K562 (cell line): Measurements from ENCODE around the gene FCHO2. TPM values are rescaled to one million over a fixed set of nuclear protein-coding genes. Genes with fewer than 3 reads are reported as not detected.

Source experiments
- ATAC-seq: fragments of 200-7000 bp; cut with Tn5 transposase; 3 replicates; pipeline ENCODE4 v1.9.1; 2020; ENCODE audit warnings: moderate library complexity
- BruUV-seq: library from RNA; stranded (reverse); fragments of 400-500 nt; replicated peaks from 2 replicates; lab custom pipeline; 2021; lab: Mats Ljungman, UMichigan
- CTCF ChIA-PET: fragments of 300-600 bp; formaldehyde crosslinking; extraction: SDS; loops from one replicate; lab custom pipeline; 2021; ENCODE audit warnings: low intra/inter-chr PET ratio; lab: Yijun Ruan, JAX
- POLR2A ChIA-PET: fragments of 300-600, 350-650 bp; sonication (Branson Sonifier 250); formaldehyde crosslinking; extraction: SDS; loops from one replicate; lab custom pipeline; 2021; ENCODE audit warnings: antibody characterized with exemption, inconsistent platforms; lab: Yijun Ruan, JAX
- DNase-seq, 4 experiments: peaks; one replicate each; pipeline versions ENCODE4 v3.0.0 to v3.0.0-alpha.2; 2011 to 2018; ENCODE audit warnings: low spot score in 3 of 4, mixed read lengths in 3 of 4; ENCODE audit errors: extremely low read depth in 1 of 4
- FAIRE-seq: peaks from 2 replicates; lab custom pipeline; 2011; peaks lifted over from hg19 to GRCh38; lab: Jason Lieb, UNC
- H2AFZ ChIP-seq: 2 replicates; pipeline ENCODE4 v1.6.0; 2011; ENCODE audit warnings: low read depth, low read length, control low read depth, inconsistent platforms
- H3K27ac ChIP-seq: fragments of 200-600 bp; 3 replicates; pipeline ENCODE4 v1.8.0; 2011; ENCODE audit warnings: low read depth, mild to moderate bottlenecking, control low read depth, inconsistent platforms, low read length, moderate library complexity, mixed read lengths; ENCODE audit errors: extremely low read depth
- H3K27me3 ChIP-seq, 2 experiments: fragments of 300-600 bp in 1 of 2; 2 replicates in 1 of 2; 3 replicates in 1 of 2; pipeline versions ENCODE4 v1.6.0 to v1.8.0; 2011; ENCODE audit warnings: inconsistent platforms in 2 of 2, low read length in 2 of 2, mild to moderate bottlenecking in 1 of 2, mixed read lengths in 1 of 2, moderate library complexity in 1 of 2; ENCODE audit not compliant: control insufficient read depth in 2 of 2, insufficient read depth in 2 of 2
- H3K36me3 ChIP-seq: fragments of 300-600 bp; 3 replicates; pipeline ENCODE4 v1.8.0; 2011; ENCODE audit warnings: mild to moderate bottlenecking, low read length, inconsistent platforms; ENCODE audit not compliant: control insufficient read depth, insufficient read depth
- H3K4me1 ChIP-seq, 2 experiments: fragments of 200-600 bp in 1 of 2; replicated peaks in 1 of 2; 2 replicates in 1 of 2; 3 replicates in 1 of 2; pipeline versions ENCODE4 v1.5.1 to v1.8.0; 2011; ENCODE audit warnings: inconsistent platforms in 2 of 2, low read length in 2 of 2, mild to moderate bottlenecking in 1 of 2, mixed read lengths in 1 of 2, moderate library complexity in 1 of 2; ENCODE audit not compliant: control insufficient read depth in 2 of 2, insufficient read depth in 2 of 2
- H3K4me2 ChIP-seq: 2 replicates; pipeline ENCODE4 v1.6.1; 2011; ENCODE audit warnings: low read length, control low read depth, inconsistent platforms, mixed read lengths; ENCODE audit not compliant: insufficient read depth
- H3K4me3 ChIP-seq: fragments of 200-600 bp; sonication (generic), shearing (Covaris generic); 2 replicates; pipeline ENCODE4 v1.5.1; 2016; ENCODE audit warnings: control low read depth, inconsistent platforms
- H3K79me2 ChIP-seq: fragments of 200-600 bp; 3 replicates; pipeline ENCODE4 v1.8.0; 2011; ENCODE audit warnings: low read length, inconsistent platforms; ENCODE audit not compliant: control insufficient read depth, insufficient read depth
- H3K9ac ChIP-seq, 2 experiments: 2 replicates each; pipeline versions ENCODE4 v1.6.0 to v1.6.1; 2011; ENCODE audit warnings: low read depth in 2 of 2, low read length in 2 of 2, control low read depth in 1 of 2, inconsistent platforms in 1 of 2, mild to moderate bottlenecking in 1 of 2, mixed read lengths in 1 of 2; ENCODE audit not compliant: insufficient read depth in 1 of 2
- H3K9me1 ChIP-seq: one replicate; pipeline ENCODE4 v1.6.0; 2011; ENCODE audit warnings: inconsistent platforms, mild to moderate bottlenecking, low read length, moderate library complexity; ENCODE audit not compliant: control insufficient read depth, insufficient read depth
- H3K9me3 ChIP-seq: replicated peaks from 2 replicates; pipeline ENCODE4 v1.5.1; 2011; ENCODE audit warnings: low read depth, low read length, inconsistent platforms; ENCODE audit not compliant: control insufficient read depth, insufficient read depth
- H4K20me1 ChIP-seq: replicated peaks from 2 replicates; pipeline ENCODE4 v1.6.1; 2011; ENCODE audit warnings: low read length, inconsistent platforms, mixed read lengths; ENCODE audit not compliant: control insufficient read depth, insufficient read depth
- BACH1 ChIP-seq: fragments of 200-800 bp; sonication (Bioruptor generic); IDR thresholded peaks from 2 replicates; pipeline ENCODE4 v1.6.1; 2016; ENCODE audit warnings: missing genetic modification characterization, missing compliant biosample characterization
- CHD2 ChIP-seq: IDR thresholded peaks from 2 replicates; pipeline ENCODE4 v1.6.1; 2011; ENCODE audit warnings: low read depth, low read length
- FOXM1 ChIP-seq, 2 experiments: fragments of 450-650 bp in 1 of 2; sonication (generic) in 1 of 2; formaldehyde crosslinking in 1 of 2; IDR thresholded peaks; 2 replicates each; pipeline versions ENCODE4 v1.6.1 to v1.9.0; 2017 to 2022; ENCODE audit warnings: low read depth in 2 of 2, mild to moderate bottlenecking in 2 of 2, missing genetic modification reagents in 1 of 2, moderate library complexity in 1 of 2
- HNRNPUL1 ChIP-seq: fragments of 200-400 bp; formaldehyde crosslinking; IDR thresholded peaks from 2 replicates; pipeline ENCODE4 v1.6.1; 2017; ENCODE audit warnings: low read length
- KDM2B ChIP-seq: fragments of 250-450 bp; sonication (Bioruptor Pico); IDR thresholded peaks from 2 replicates; pipeline ENCODE4 v1.8.0; 2021; ENCODE audit warnings: mild to moderate bottlenecking, moderate library complexity
- MAFF ChIP-seq: IDR thresholded peaks from 2 replicates; pipeline ENCODE4 v1.6.1; 2012; ENCODE audit warnings: low read length, improper control_type of control experiment
- POLR3A ChIP-seq: IDR thresholded peaks from 2 replicates; pipeline ENCODE4 v1.6.1; 2011; ENCODE audit warnings: borderline replicate concordance, mild to moderate bottlenecking, moderate library complexity; ENCODE audit not compliant: insufficient read length, insufficient read depth; ENCODE audit errors: extremely low read depth
- U2AF1 ChIP-seq: fragments of 200-400 bp; formaldehyde crosslinking; optimal IDR thresholded peaks from 2 replicates; pipeline ENCODE3; 2017; ENCODE audit warnings: mild to moderate bottlenecking, low read depth, low read length, moderate library complexity
- XRCC3 ChIP-seq: fragments of 450-650 bp; IDR thresholded peaks from 2 replicates; pipeline ENCODE4 v1.6.1; 2017; ENCODE audit warnings: mild to moderate bottlenecking, moderate library complexity
- ZBED1 ChIP-seq: IDR thresholded peaks from 2 replicates; pipeline ENCODE4 v1.6.1; 2014
- ZC3H4 ChIP-seq: sonication (generic); formaldehyde crosslinking; IDR thresholded peaks from 2 replicates; pipeline ENCODE4 v1.9.0; 2021; ENCODE audit warnings: missing genetic modification reagents, borderline replicate concordance
- ZNF668 ChIP-seq: fragments of 250-450 bp; sonication (Bioruptor Pico); IDR thresholded peaks from 2 replicates; pipeline ENCODE4 v1.8.0; 2022; ENCODE audit warnings: mild to moderate bottlenecking, inconsistent platforms
- WGBS: fragments of 100-300 bp; shearing (Covaris generic); methylation state at CpG from one replicate; pipeline ENCODE4 v1.1.6; 2016; ENCODE audit warnings: low coverage, mixed read lengths; ENCODE audit not compliant: insufficient coverage; ENCODE audit errors: missing lambda C conversion rate; 5-methylcytosine and 5-hydroxymethylcytosine counted together
- in situ Hi-C: fragments of 300-500 bp; cut with MboI; formaldehyde crosslinking; loops from 4 replicates; pipeline ENCODE4 v1.15.0; 2018; ENCODE audit warnings: inconsistent platforms, mixed read lengths
- intact Hi-C: fragments of 100-400 bp; cut with micrococcal nuclease; formaldehyde crosslinking; loops from 2 replicates; pipeline ENCODE4 v1.14.2; 2022
- polyA plus RNA-seq, 8 experiments: library from polyadenylated mRNA; depleted of rRNA in 4 of 8; stranded (reverse) in 5 of 8; unstranded in 3 of 8; fragments of >200 nt; fragmentation: Nextera tagmentation in 2 of 8; fragmentation: Illumina TruSeq in 1 of 8; extraction: Ambion mirVana in 2 of 8; extraction: Trizol in 1 of 8; gene quantifications; 2 replicates each; pipeline versions ENCODE4 v1.2.1 to v1.2.3, GENCODE V29; 2011 to 2014; ENCODE audit warnings: inconsistent platforms in 1 of 8, missing spikeins in 1 of 8
- total RNA-seq, 7 experiments: library from RNA; depleted of rRNA in 6 of 7; stranded (reverse); fragments of >200 nt in 6 of 7; fragmentation: Illumina TruSeq in 2 of 7; extraction: Trizol in 2 of 7; gene quantifications; 2 replicates each; pipeline versions ENCODE4 v1.2.1 to v1.2.3, GENCODE V29; 2011 to 2021; ENCODE audit warnings: low replicate concordance in 1 of 7
- TF ChIP-seq, protein P1 (sequence below), 2 experiments: fragments of 450-650 bp in 1 of 2; IDR thresholded peaks; 2 replicates each; pipeline ENCODE4 v1.6.1; 2011 to 2017; ENCODE audit warnings: low read depth in 2 of 2, antibody characterized with exemption in 1 of 2, borderline replicate concordance in 1 of 2, low read length in 1 of 2, mild to moderate bottlenecking in 1 of 2, mixed read lengths in 1 of 2; ENCODE audit not compliant: control insufficient read depth in 1 of 2

Gene FCHO2
- total and polyA plus RNA-seq, 9 of the 15 experiments (the other 6 are each of a cell fraction or from before 2014, with no cell fraction given) = 4.4 to 13.4 (median 8.3) TPM

DNA sequence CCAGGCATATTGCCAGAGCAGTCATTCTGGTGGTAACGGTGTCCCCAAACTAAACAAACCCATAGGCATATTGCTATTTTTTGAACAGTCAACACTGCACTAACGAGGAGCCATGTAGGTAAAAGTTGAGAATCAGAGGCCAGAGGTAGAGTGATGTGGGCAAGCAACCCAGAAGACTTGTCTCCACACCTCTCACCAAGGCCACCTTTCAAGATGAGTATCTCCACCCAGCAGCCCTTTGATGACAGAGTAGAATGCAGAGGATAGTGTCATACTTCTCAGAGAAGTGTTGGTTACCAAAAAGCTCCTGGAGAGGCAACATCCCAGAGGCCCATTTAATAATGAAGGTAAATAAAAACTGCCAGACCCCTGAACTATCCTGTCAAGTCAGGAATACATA lies 63.9 kb downstream of the FCHO2 start:
- Histone ChIP-seq H3K9me3 (no peaks in the 10 kb centered on the region), H3K9ac (no peak overlapping the region), H2AFZ (no peak overlapping the region), H3K27me3 (no peaks in the 10 kb centered on the region), H3K36me3 (peaks cover 9% of the 10 kb centered on the region; the same call in 1 of the 3 replicates), H3K27ac (no peak overlapping the region), H3K9me1 (peaks cover 2% of the 10 kb centered on the region), H3K4me2 (no peak overlapping the region), H4K20me1 (no peaks in the 10 kb centered on the region), H3K4me1 (no peaks in the 10 kb centered on the region), H3K79me2 (no peaks in the 10 kb centered on the region), H3K4me3 (no peak overlapping the region)
- TSS peak; percentile 10 for BruUV-seq
- FAIRE-seq = no peak
- in situ Hi-C loops = no loop called here
- 83% methylated on average over 2 of the region's 2 CpGs for WGBS
- DNase-seq = no peak
- intact Hi-C loops = no loop called here
- TF ChIP-seq BACH1 = no peak
- no peak for TF ChIP-seq XRCC3
- no peak for TF ChIP-seq ZC3H4 (CRISPR knock-in tag)
- no peak for TF ChIP-seq HNRNPUL1
- no peak for TF ChIP-seq MAFF
- TF ChIP-seq ZNF668 (CRISPR knock-in tag) = no peak
- no peak for TF ChIP-seq POLR3A
- no peak for TF ChIP-seq FOXM1 (IDR thresholded peaks at IDR 0.05; ENCODE audit: low read depth)
- TF ChIP-seq FOXM1 (CRISPR knock-in tag; IDR thresholded peaks at IDR 0.05; ENCODE audit: low read depth) = no peak
- no peak for TF ChIP-seq U2AF1
- TF ChIP-seq, protein P1, sequence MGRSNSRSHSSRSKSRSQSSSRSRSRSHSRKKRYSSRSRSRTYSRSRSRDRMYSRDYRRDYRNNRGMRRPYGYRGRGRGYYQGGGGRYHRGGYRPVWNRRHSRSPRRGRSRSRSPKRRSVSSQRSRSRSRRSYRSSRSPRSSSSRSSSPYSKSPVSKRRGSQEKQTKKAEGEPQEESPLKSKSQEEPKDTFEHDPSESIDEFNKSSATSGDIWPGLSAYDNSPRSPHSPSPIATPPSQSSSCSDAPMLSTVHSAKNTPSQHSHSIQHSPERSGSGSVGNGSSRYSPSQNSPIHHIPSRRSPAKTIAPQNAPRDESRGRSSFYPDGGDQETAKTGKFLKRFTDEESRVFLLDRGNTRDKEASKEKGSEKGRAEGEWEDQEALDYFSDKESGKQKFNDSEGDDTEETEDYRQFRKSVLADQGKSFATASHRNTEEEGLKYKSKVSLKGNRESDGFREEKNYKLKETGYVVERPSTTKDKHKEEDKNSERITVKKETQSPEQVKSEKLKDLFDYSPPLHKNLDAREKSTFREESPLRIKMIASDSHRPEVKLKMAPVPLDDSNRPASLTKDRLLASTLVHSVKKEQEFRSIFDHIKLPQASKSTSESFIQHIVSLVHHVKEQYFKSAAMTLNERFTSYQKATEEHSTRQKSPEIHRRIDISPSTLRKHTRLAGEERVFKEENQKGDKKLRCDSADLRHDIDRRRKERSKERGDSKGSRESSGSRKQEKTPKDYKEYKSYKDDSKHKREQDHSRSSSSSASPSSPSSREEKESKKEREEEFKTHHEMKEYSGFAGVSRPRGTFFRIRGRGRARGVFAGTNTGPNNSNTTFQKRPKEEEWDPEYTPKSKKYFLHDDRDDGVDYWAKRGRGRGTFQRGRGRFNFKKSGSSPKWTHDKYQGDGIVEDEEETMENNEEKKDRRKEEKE (IDR thresholded peaks at IDR 0.05; ENCODE audit: borderline replicate concordance in 1 of 2, control insufficient read depth in 1 of 2, low read depth in 2 of 2, low read length in 1 of 2) = no peak
- no peak for TF ChIP-seq KDM2B (CRISPR knock-in tag)
- TF ChIP-seq CHD2 = no peak
- TF ChIP-seq ZBED1 = no peak
- ATAC-seq = no peak
- CTCF ChIA-PET = no interaction called here
- POLR2A ChIA-PET = interaction anchor here (1.5 kb wide), 1 partner anchor 10 kb away, joined by 3 read pairs; no protein-coding TSS in a partner anchor
